ENCODE measurements around the gene FAM149B1.

Gene FAM149B1

DNA sequence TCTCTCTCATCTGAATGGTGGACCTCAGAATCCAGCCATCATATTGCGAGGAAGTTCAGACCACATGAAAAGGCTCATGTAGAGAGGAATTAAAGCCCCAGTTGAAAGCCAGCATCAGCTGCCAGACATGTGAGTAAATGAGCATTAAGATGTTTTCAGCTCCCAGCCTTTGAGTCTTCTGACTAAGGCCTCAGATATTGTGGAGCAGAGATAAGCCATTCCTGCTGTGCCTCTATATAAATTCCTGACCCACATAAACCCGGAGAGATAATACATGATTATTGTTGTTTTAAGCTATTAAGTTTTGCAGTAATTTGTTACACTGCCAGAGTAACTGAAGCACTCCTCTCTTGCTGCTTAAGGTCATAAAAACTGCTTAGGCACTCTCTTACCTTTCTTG, 14.6 kb downstream of the FAM149B1 start:
- DNase-seq: no peak

- DNase-seq: no peak
Observed at GRCh38 chr10:73183667-73184281, 15.9 kb downstream of the FAM149B1 start.

DNA sequence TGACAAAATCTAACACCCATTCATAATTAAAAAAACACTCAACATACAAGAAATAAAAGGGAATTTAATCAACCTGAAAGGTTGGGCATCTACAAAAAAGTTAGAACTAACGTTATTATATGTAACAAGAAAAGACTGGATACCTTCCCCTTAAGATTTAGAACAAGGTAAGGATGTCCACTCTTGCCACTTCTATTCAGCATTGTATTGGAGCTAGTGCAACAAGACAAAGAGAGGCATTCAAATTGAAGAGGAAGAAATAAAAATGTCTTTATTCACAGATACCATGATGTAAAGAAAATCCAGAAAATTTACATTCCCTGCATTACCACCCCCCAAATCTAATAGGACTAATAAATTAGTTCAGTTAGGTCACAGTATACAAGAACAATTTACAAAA, 18.3 kb downstream of the FAM149B1 start:
- no peak for DNase-seq

- no peak for DNase-seq
Observed at GRCh38 chr10:73190188-73190587, 22.3 kb downstream of the FAM149B1 start.

DNA sequence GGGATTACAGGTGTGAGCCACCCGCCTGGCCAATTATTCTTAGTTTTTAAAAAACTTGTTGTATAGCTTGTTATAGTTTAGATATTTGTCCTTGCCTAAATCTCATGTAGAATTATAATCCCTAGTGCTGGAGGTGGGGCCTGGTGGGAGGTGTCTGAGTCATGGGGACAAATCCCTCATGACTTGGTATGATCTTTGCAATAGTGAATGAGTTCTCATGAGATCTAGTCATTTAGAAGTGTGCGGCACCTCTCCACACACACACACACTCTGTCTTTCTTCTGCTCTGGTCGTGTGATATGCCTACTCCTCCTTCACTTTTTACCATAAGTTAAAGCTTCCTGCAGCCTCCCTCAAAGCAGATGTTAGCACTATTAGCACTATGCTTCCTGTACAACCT, 37.2 kb downstream of the FAM149B1 start:
- DNase-seq: no peak

GRCh38 chr10:73205890-73206289, 38.0 kb downstream of the FAM149B1 start:
- DNase-seq: no peak

GRCh38 chr10:73206385-73206784, 38.5 kb downstream of the FAM149B1 start:
- DNase-seq: no peak

- DNase-seq: no peak
Observed at GRCh38 chr10:73207883-73208282, 40.0 kb downstream of the FAM149B1 start.

DNA sequence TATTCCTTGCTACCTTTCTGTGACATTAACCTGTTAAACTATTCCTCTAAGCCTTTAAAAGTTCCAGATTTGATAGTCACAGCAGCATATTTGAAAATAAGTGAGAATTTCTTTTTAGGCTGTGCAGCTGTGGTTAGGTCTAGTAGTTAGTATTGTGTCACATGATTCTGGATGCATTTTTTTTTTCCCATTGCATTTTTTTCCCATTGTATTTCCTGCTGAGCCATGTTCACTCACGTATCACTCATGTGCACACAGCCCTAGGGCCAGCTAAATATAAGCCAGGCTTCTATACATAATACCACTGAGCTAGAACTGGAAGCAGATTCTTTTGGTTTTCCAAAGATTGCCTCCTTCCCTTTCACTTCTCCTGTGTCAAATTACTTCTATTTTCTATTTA, 41.8 kb downstream of the FAM149B1 start:
- DNase-seq: no peak

- no peak for DNase-seq
Observed at GRCh38 chr10:73210395-73211105, 42.6 kb downstream of the FAM149B1 start.

- no peak for DNase-seq
Observed at GRCh38 chr10:73211106-73211811, 43.3 kb downstream of the FAM149B1 start.

GRCh38 chr10:73215749-73216148, 47.8 kb downstream of the FAM149B1 start:
- no peak for DNase-seq

- no peak for DNase-seq
Observed at GRCh38 chr10:73217628-73218027, 49.7 kb downstream of the FAM149B1 start.

- peak; percentile 2 for DNase-seq
Observed at GRCh38 chr10:73218431-73219191, 50.7 kb downstream of the FAM149B1 start.

GRCh38 chr10:73219384-73219783, 51.5 kb downstream of the FAM149B1 start:
- DNase-seq: no peak

DNA sequence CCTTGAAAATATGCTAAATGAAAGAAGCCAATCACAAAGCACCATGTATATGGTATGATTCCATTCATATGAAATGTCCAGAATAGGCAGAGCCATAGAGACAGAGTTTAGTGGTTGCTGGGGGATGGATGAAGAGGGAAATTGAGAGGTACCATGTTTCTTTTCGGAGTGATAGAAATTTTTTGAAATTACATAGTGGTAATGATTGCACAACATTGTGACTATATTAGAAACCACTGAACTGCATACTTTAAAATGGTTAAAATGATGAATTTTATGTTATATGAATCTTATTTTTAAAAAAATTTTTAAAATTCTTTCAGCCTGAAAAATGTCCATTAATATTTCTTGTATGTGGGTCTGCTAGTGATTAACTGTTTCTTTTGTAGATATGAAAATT, 53.1 kb downstream of the FAM149B1 start:
- no peak for DNase-seq

GRCh38 chr10:73225518-73225917, 57.6 kb downstream of the FAM149B1 start:
- no peak for DNase-seq

- DNase-seq: no peak
Observed at GRCh38 chr10:73226663-73227062, 58.7 kb downstream of the FAM149B1 start.

DNA sequence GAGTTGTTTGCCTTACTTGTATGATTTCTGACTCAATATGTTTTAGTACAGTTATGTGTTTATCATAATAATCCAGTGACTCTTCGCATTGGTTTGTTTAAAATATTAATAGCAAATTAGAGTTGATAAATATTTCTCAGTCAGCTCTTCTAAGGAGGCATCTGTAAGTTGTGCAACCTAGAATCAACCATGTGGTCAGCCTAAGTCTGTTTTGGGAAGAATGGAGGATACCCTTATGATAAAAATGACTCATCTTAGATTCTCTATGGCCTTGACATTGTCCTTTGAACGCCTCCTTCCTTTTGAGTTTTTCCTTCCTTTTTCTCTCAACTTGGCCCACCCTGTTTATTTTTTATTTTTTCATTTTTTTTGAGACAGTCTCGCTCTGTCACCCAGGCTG, 60.3 kb downstream of the FAM149B1 start:
- DNase-seq: no peak

DNA sequence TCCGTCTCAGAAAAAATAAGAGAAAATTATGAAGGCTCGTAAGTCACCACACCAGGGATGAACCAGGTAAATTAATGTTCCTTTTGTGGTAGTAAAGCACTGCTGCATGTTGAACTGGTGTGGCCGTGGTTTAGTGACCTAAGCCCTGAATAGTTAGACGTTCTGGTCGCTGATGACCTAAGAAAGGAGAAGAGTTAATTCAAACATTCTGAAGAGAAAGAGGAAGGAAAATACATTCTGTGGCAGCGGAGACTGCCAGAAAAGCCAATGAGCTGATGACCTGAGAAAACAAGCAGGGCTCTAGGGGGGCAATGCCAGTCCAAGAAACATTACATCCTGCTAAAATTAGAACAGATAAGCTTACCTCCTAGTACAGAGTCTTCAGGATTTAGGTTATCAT, 61.6 kb downstream of the FAM149B1 start:
- no peak for DNase-seq

DNA sequence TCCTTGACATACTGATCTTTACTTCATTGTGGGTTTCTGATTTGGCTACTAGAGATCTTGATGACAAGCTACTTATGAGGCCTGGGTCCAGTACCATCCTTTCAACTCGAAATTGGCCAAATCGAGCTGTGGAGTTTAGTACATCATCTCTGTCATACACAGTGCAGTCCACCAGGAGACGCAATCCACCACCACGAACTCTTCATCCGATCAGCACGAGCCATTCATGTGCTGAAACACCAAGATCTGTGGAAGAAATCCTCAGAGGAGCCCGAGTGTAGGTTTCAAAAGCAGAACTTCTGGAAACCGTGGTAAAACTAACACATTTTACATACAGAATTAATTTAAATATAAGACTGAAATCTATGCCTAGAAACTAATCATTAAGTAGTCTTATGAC, 65.0 kb downstream of the FAM149B1 start:
- no peak for DNase-seq

DNA sequence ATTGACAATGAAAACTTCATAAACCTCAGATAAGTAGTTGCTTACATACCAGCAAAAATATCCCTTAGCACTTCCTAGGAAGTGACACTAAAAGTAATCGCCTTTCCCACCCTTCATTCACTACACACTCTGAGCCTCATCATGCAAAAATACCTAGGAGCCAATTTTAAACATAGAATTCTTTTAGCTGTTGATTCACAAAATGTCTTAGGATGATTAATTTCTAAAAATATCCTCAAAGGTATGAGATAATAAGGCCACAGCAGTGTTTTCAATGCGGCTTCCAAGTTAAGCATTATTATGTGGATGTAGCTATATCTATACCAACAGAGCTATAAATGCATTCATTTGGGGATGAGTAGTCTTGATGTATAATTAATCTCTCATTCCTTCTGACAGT, 66.0 kb downstream of the FAM149B1 start:
- DNase-seq: no peak

DNA sequence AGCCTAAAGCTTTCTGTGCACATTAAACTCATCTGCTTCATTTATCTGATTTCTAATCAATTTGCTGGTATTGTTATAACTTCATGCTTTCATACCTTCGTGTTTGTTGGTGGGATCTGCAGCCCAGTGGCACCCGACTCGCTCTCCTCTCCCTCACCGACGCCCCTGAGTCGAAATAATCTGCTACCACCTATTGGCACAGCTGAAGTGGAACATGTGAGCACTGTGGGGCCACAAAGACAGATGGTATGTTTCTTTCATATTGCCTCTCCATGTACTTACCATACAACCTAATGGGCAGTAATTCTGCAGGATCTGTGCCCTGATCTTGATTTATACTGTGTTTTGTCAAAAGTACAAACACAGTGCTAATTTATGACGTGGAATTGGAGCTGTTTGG, 66.8 kb downstream of the FAM149B1 start:
- no peak for DNase-seq

Data from CD4-positive, alpha-beta T cell treated with Interleukin-4 for 4 hours (primary cell).